Measurements from ENCODE around the gene RUSC1.

GRCh38 chr1:155295942-155296267, 24.8 kb upstream of the RUSC1 start:
- no peak for TF ChIP-seq CTCF (IDR thresholded peaks at IDR 0.05)
- TF ChIP-seq POLR2A (IDR thresholded peaks at IDR 0.05) = no peak

Measured in uterus (tissue), 2 donors.